Astrocyte (in vitro differentiated cells and primary cell): Measurements from ENCODE around the gene ZNF440.

Source experiments
- CTCF ChIP-seq: IDR thresholded peaks from 2 replicates; pipeline ENCODE4 v1.5.1; 2011; ENCODE audit warnings: low read depth, mild to moderate bottlenecking, inconsistent platforms, low read length, moderate library complexity; ENCODE audit not compliant: insufficient read depth
- EZH2 ChIP-seq: IDR thresholded peaks from 2 replicates; pipeline ENCODE4 v1.6.1; 2012; ENCODE audit warnings: mild to moderate bottlenecking, low read length, inconsistent platforms; ENCODE audit not compliant: insufficient read depth

DNA sequence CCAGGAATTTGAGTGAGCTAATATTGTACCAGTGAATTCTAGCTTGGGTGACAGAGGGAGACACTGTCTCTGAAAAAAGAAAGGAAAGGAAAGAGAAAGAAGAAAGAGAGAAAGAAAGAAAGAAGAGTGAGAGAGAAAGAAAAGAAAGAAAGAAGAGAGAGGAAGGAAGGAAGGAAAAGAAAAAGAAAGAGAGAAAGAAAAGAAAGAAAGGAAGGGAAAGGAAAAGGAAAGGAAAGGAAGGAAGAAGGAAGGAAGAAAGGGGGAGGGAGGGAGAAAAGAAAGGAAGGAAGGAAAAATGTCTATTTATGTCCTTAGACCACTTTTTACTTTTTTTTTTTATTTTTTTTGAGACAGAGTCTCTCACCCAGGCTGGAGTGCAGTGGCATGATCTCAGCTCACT, 21.1 kb upstream of the ZNF440 start:
- TF ChIP-seq CTCF, result no peak
- no peak for TF ChIP-seq EZH2
